Sigmoid colon (tissue), 7 donors: ENCODE data around the gene PVALEF. TPM values are rescaled to one million over a fixed set of nuclear protein-coding genes. Genes with fewer than 3 reads are reported as not detected.

Source experiments
- DNase-seq: peaks from one replicate; pipeline ENCODE4 v3.0.0-alpha.2; 2019
- H3K27ac ChIP-seq, 4 donors: fragments of 200-600 bp; sonication (generic); one replicate each; pipeline ENCODE4 v1.5.1; 2016 to 2019; ENCODE audit warnings: mild to moderate bottlenecking in 1 of 4
- H3K27me3 ChIP-seq, 3 donors: fragments of 200-600 bp; sonication (generic); one replicate each; pipeline ENCODE4 v1.5.1; 2019; ENCODE audit warnings: mild to moderate bottlenecking in 1 of 3
- H3K36me3 ChIP-seq, 4 donors: fragments of 200-600 bp; sonication (generic); one replicate each; pipeline ENCODE4 v1.5.1; 2016 to 2019
- H3K4me1 ChIP-seq, 4 donors: fragments of 200-600 bp; sonication (generic); one replicate each; pipeline ENCODE4 v1.5.1; 2017 to 2019
- H3K4me3 ChIP-seq, 4 donors: fragments of 200-600 bp; sonication (generic); one replicate each; pipeline ENCODE4 v1.5.1; 2017 to 2019; ENCODE audit warnings: mild to moderate bottlenecking in 2 of 4, moderate library complexity in 1 of 4
- H3K9me3 ChIP-seq, 4 donors: fragments of 200-600 bp in 3 of 4; sonication (generic) in 3 of 4; one replicate each; pipeline versions ENCODE4 v1.5.1 to v1.6.1; 2013 to 2019
- EP300 ChIP-seq, 4 donors: sonication (generic); formaldehyde crosslinking; IDR thresholded peaks; one replicate each; pipeline ENCODE4 v1.6.1; 2017; ENCODE audit warnings: antibody characterized with exemption in 4 of 4
- POLR2A ChIP-seq, 2 donors: fragments of 450-650 bp; IDR thresholded peaks; one replicate each; pipeline ENCODE4 v1.6.1; 2016; ENCODE audit warnings: antibody characterized with exemption in 2 of 2, mild to moderate bottlenecking in 2 of 2, moderate library complexity in 2 of 2
- POLR2AphosphoS5 ChIP-seq, 4 donors: sonication (generic); formaldehyde crosslinking; IDR thresholded peaks; one replicate each; pipeline ENCODE4 v1.6.1; 2017; ENCODE audit warnings: antibody characterized with exemption in 4 of 4
- WGBS, 2 donors: extraction: QIAGEN DNeasy Blood & Tissue Kit; methylation state at CpG; one replicate each; pipeline ENCODE4 v1.1.7; 2013; 5-methylcytosine and 5-hydroxymethylcytosine counted together
- intact Hi-C: fragments of 100-400 bp; cut with DNase I; formaldehyde crosslinking; loops from one replicate; pipeline ENCODE4 v1.15.1; 2023
- polyA plus RNA-seq, 3 donors: library from polyadenylated mRNA; stranded (reverse); fragments of 200-250 nt; gene quantifications; one replicate each; pipeline ENCODE4 v1.2.3, GENCODE V29; 2013
- total RNA-seq, 4 donors: library from RNA; depleted of rRNA; stranded (reverse); fragments of >200 nt; gene quantifications; one replicate each; pipeline ENCODE4 v1.1.0, GENCODE V29; 2016
- TF ChIP-seq, protein P1 (sequence below), 4 experiments: fragments of 450-650 bp in 3 of 4; fragments of 200-600 bp in 1 of 4; IDR thresholded peaks; one replicate each; pipeline ENCODE4 v1.5.1; 2016 to 2019; ENCODE audit warnings: antibody characterized with exemption in 4 of 4, mild to moderate bottlenecking in 3 of 4, moderate library complexity in 2 of 4
- donor health status: healthy with polysubstance abuse.
- donor health status: Bipolar disorder and iron deficiency.
- donor health status: healthy.

Gene PVALEF
- total and polyA plus RNA-seq, 7 donors = not detected

DNA sequence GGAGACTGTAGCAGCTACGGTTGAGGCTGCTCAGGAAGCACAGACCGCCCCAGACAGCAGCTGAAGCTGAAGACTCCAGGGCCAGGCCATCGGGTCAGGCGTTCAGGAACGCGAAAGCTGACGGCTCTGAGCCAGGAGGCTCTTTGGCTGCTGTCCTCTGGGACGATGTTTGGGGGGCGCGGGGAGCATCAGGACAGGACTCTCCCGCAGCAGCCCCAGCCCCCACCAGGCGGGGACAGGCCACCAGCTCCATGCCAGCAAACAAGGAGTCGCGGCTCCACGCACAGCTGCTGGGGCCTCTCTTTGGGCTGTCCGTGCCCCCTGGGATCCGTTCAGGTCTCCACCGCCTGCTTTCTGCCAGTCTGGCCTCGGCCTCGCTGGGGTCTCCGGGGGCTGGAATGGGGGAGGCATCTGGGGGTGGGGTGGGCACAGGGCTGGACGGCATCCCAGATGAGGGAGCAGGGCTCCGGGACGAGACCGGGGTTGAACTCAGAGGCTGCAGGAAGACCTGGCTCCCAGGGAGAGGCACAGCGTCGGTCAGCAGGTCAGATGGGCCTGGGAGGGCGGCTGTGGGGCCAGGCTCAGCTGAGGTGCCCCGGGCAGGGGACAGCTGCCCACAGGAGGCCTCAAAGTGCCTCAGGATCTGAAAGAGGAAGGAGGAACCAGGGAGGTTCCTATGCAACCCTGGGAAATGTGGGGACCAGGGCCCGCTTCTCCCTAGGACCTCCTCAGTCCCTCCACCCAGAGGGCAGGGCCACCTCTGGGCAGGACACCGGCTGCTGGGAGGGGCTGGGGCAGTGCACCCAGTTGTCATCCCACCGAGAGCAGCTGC lies 63.7 kb downstream of the PVALEF start:
- no peak for DNase-seq
- no peaks in the 10 kb centered on the region for H3K9me3 ChIP-seq
- no peak overlapping the region for H3K27ac ChIP-seq
- H3K4me1 ChIP-seq = peaks cover 0 to under 1% (median 0%) of the 10 kb centered on the region in 4 donors
- 89 to 92% methylated on average over 32 of the region's 32 CpGs for WGBS, 2 donors
- TF ChIP-seq EP300 (IDR thresholded peaks at IDR 0.05) = no peak
- no peak for TF ChIP-seq POLR2AphosphoS5 (IDR thresholded peaks at IDR 0.05)
- TF ChIP-seq, protein P1, sequence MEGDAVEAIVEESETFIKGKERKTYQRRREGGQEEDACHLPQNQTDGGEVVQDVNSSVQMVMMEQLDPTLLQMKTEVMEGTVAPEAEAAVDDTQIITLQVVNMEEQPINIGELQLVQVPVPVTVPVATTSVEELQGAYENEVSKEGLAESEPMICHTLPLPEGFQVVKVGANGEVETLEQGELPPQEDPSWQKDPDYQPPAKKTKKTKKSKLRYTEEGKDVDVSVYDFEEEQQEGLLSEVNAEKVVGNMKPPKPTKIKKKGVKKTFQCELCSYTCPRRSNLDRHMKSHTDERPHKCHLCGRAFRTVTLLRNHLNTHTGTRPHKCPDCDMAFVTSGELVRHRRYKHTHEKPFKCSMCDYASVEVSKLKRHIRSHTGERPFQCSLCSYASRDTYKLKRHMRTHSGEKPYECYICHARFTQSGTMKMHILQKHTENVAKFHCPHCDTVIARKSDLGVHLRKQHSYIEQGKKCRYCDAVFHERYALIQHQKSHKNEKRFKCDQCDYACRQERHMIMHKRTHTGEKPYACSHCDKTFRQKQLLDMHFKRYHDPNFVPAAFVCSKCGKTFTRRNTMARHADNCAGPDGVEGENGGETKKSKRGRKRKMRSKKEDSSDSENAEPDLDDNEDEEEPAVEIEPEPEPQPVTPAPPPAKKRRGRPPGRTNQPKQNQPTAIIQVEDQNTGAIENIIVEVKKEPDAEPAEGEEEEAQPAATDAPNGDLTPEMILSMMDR (IDR thresholded peaks at IDR 0.05) = no peak
- TF ChIP-seq POLR2A (IDR thresholded peaks at IDR 0.05) = no peak
- H3K36me3 ChIP-seq = peaks cover 16 to 58% (median 29%) of the 10 kb centered on the region in 4 donors
- intact Hi-C loops = loop anchor here (10.0 kb wide), 1 partner anchor 194 kb away; the partner anchor contains the start of gene BAIAP2
- no peaks in the 10 kb centered on the region for H3K27me3 ChIP-seq
- H3K4me3 ChIP-seq = no peak overlapping the region

DNA sequence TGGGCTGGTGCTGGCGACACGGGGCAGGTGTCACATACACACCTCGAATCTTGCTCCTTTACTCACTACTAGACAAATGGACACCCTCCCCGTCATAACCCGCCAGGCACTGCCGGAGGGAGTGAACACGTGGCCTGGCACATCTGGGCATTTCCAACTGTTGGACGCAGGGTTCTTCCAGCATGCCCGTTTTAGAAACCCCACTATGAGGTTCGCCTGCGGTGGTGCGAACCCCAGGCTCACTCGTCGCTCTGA lies 64.3 kb downstream of the PVALEF start:
- WGBS, 2 donors = 94 to 95% methylated on average over 14 of the region's 14 CpGs
- Histone ChIP-seq H3K27ac (no peak overlapping the region), H3K36me3 (peaks cover 16 to 64% (median 29%) of the 10 kb centered on the region in 4 donors), H3K4me3 (no peak overlapping the region), H3K9me3 (no peaks in the 10 kb centered on the region), H3K4me1 (no peaks in the 10 kb centered on the region), H3K27me3 (no peaks in the 10 kb centered on the region)
- TF ChIP-seq POLR2AphosphoS5 (IDR thresholded peaks at IDR 0.05) = no peak
- no peak for TF ChIP-seq POLR2A (IDR thresholded peaks at IDR 0.05)
- TF ChIP-seq EP300 (IDR thresholded peaks at IDR 0.05) = no peak
- TF ChIP-seq, protein P1 (IDR thresholded peaks at IDR 0.05) = no peak
- intact Hi-C loops = loop anchor here (10.0 kb wide), 1 partner anchor 195 kb away; the partner anchor contains the start of gene BAIAP2
- DNase-seq = no peak

DNA sequence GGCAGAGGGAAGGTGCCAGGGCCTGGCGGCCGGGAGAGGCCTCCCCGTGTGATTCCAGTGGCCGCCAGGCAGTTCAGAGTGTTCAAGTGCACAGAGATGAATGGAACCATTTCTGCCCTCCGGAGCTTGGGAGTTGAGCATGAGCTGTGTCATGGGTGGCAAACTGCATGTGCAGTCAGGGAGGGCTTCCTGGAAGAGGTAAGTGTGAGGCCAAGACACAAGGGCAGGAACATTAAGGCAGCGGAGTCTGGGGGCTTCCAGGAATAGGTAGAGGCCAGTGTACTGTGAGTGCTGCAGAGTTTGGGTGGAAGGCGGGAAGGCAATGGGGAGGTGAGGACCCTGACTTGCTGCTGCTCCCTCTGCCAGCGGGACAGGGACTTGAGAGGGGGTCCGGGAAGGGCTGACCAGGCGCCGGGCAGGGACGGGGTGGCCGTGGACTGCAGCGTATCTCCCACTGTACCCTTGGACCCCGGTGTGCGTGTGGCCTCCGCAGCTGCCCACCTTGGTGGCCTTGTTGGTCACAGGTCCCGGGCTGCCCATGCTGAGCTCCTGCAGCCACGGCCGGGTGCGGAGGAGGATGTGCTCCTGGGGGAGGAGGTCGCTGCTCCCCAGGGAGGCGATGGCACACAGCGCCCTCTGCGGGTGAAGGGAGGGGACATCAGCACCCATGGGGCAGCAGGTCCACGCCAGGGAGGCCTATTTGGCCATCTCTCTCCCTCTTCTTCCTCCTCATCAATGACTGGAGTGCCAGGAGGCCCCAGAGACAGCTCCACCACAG lies 64.9 kb downstream of the PVALEF start:
- Histone ChIP-seq H3K4me3 (no peak overlapping the region), H3K27ac (no peak overlapping the region), H3K36me3 (peaks cover 16 to 64% (median 29%) of the 10 kb centered on the region in 4 donors), H3K9me3 (no peaks in the 10 kb centered on the region), H3K4me1 (no peaks in the 10 kb centered on the region), H3K27me3 (no peaks in the 10 kb centered on the region)
- no peak for DNase-seq
- intact Hi-C loops = no loop called here
- TF ChIP-seq POLR2AphosphoS5 (IDR thresholded peaks at IDR 0.05) = no peak
- TF ChIP-seq EP300 (IDR thresholded peaks at IDR 0.05) = no peak
- TF ChIP-seq, protein P1 (IDR thresholded peaks at IDR 0.05) = no peak
- no peak for TF ChIP-seq POLR2A (IDR thresholded peaks at IDR 0.05)
- 91% methylated on average over 26 of the region's 26 CpGs for WGBS, 2 donors

DNA sequence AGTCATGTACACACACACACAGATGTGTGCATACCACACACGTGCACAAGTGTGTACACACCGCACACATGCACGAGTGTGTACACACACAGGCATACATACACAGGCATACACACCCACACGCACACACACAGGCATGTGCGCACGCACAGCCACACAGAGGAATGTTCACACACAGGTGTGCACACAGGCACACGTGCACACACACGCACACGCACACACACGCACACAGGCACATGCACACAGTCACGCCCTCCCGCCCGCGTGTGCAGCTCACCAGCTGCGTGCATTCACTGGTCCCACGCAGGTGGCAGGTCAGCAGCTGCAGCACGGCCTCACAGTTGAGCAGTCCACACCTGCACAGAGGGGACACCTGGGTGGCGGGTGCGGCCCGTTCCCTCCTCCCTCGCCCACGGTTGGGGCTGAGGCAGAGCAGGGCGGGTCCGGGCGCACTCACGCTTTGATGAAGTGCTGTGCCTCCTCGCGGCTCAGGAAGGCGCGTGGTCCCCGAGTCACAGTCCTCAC lies 65.9 kb downstream of the PVALEF start:
- no peak overlapping the region for H3K4me3 ChIP-seq
- H3K27me3 ChIP-seq = no peaks in the 10 kb centered on the region
- peaks cover 0 to 2% (median 1%) of the 10 kb centered on the region in 4 donors for H3K4me1 ChIP-seq
- no peak overlapping the region for H3K27ac ChIP-seq
- intact Hi-C loops = no loop called here
- peaks cover 16 to 71% (median 29%) of the 10 kb centered on the region in 4 donors for H3K36me3 ChIP-seq
- no peaks in the 10 kb centered on the region for H3K9me3 ChIP-seq
- TF ChIP-seq, protein P1 (IDR thresholded peaks at IDR 0.05) = no peak
- TF ChIP-seq POLR2A (IDR thresholded peaks at IDR 0.05) (no peak), EP300 (IDR thresholded peaks at IDR 0.05) (no peak), POLR2AphosphoS5 (IDR thresholded peaks at IDR 0.05) (no peak)
- WGBS, 2 donors = 81 to 89% methylated on average over 31 of the region's 31 CpGs
- no peak for DNase-seq
